ENCODE results near the gene HSPB6.

- TF ChIP-seq CTCF (IDR thresholded peaks at IDR 0.05; ENCODE audit: control extremely low read depth in 1 of 3, insufficient read depth in 1 of 3, low read depth in 1 of 3, low read length in 3 of 3), result no peak
- TF ChIP-seq, protein P1, sequence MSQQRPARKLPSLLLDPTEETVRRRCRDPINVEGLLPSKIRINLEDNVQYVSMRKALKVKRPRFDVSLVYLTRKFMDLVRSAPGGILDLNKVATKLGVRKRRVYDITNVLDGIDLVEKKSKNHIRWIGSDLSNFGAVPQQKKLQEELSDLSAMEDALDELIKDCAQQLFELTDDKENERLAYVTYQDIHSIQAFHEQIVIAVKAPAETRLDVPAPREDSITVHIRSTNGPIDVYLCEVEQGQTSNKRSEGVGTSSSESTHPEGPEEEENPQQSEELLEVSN (IDR thresholded peaks at IDR 0.05), result no peak
- no peak for TF ChIP-seq CEBPB (IDR thresholded peaks at IDR 0.05; ENCODE audit: low read depth, low read length)
- TF ChIP-seq POLR2AphosphoS5 (IDR thresholded peaks at IDR 0.05; ENCODE audit: low read depth, low read length), result no peak
- no peak for TF ChIP-seq EZH2 (IDR thresholded peaks at IDR 0.05; ENCODE audit: low read depth, low read length, severe bottlenecking)
- no peak for TF ChIP-seq NRF1 (IDR thresholded peaks at IDR 0.05; ENCODE audit: low read depth, low read length)
- no peak for TF ChIP-seq HDAC2 (IDR thresholded peaks at IDR 0.05; ENCODE audit: borderline replicate concordance in 1 of 2, low read depth in 2 of 2, low read length in 2 of 2)
- TF ChIP-seq POLR2A (IDR thresholded peaks at IDR 0.05; ENCODE audit: control extremely low read depth in 1 of 2, low read depth in 2 of 2, low read length in 2 of 2), result no peak
- TF ChIP-seq CREB1 (IDR thresholded peaks at IDR 0.05), result no peak
- no peak for TF ChIP-seq EP300 (IDR thresholded peaks at IDR 0.05; ENCODE audit: borderline replicate concordance in 1 of 2, low read depth in 2 of 2, low read length in 2 of 2)
These were observed 17.6 kb upstream of the HSPB6 start for GRCh38 chr19:35774274-35775045.

All from H1 (cell line).